Parathyroid adenoma (tissue), 2 donors: Measurements from ENCODE around the gene WDR18.

ENCODE experiments used
- H2AFZ ChIP-seq: fragments of 300-600 bp; sonication (generic); one replicate; pipeline ENCODE4 v1.7.0; 2017; ENCODE audit warnings: antibody characterized with exemption, mild to moderate bottlenecking
- H3K27ac ChIP-seq: fragments of 300-600 bp; sonication (generic); one replicate; pipeline ENCODE4 v1.7.0; 2017
- H3K27me3 ChIP-seq: fragments of 300-600 bp; sonication (generic); one replicate; pipeline ENCODE4 v1.7.0; 2017; ENCODE audit warnings: low read length; ENCODE audit not compliant: control insufficient read depth, insufficient read depth
- H3K36me3 ChIP-seq: fragments of 300-600 bp; sonication (generic); one replicate; pipeline ENCODE4 v1.7.0; 2017; ENCODE audit warnings: low read length; ENCODE audit not compliant: control insufficient read depth, insufficient read depth
- H3K4me1 ChIP-seq: fragments of 300-600 bp; sonication (generic); one replicate; pipeline ENCODE4 v1.7.0; 2017; ENCODE audit warnings: control low read depth
- H3K4me2 ChIP-seq: fragments of 300-600 bp; sonication (generic); one replicate; pipeline ENCODE4 v1.7.0; 2017; ENCODE audit warnings: low read length
- H3K4me3 ChIP-seq: fragments of 300-600 bp; sonication (generic); one replicate; pipeline ENCODE4 v1.7.0; 2017; ENCODE audit warnings: low read depth, low read length
- H3K79me2 ChIP-seq: fragments of 300-600 bp; sonication (generic); one replicate; pipeline ENCODE4 v1.7.0; 2017; ENCODE audit warnings: control low read depth
- H3K9ac ChIP-seq: fragments of 300-600 bp; sonication (generic); one replicate; pipeline ENCODE4 v1.7.0; 2017; ENCODE audit warnings: mild to moderate bottlenecking
- H3K9me3 ChIP-seq: fragments of 300-600 bp; sonication (generic); one replicate; pipeline ENCODE4 v1.7.0; 2017; ENCODE audit warnings: low read length; ENCODE audit not compliant: control insufficient read depth
- CTCF ChIP-seq: fragments of 300-600 bp; sonication (generic); IDR thresholded peaks from one replicate; pipeline ENCODE4 v1.7.0; 2017; ENCODE audit warnings: antibody characterized with exemption, mild to moderate bottlenecking
- donor health status: primary hyperparathyroidism.

The WDR18 gene

GRCh38 chr19:1039646-1040475 is 55.7 kb downstream of the WDR18 start, which contains the start of gene ABCA7:
ABCA7 (plus strand) TSS chr19:1040107; CDS start chr19:1041362, 1,255 bp downstream.
- H3K36me3 ChIP-seq, result no peaks in the 10 kb centered on the region
- H3K79me2 ChIP-seq, result no peaks in the 10 kb centered on the region
- no peak within 1 kb of the TSS for H3K9ac ChIP-seq
- no peaks in the 10 kb centered on the region for H3K9me3 ChIP-seq
- H3K4me1 ChIP-seq, result peaks cover 5% of the 10 kb centered on the region
- H3K4me2 ChIP-seq, result peak within 1 kb of the TSS; percentile 77
- peak within 1 kb of the TSS; percentile 3 for H3K27ac ChIP-seq
- H2AFZ ChIP-seq, result peak within 1 kb of the TSS; percentile 71
- H3K27me3 ChIP-seq, result no peaks in the 10 kb centered on the region
- no peak for TF ChIP-seq CTCF
- H3K4me3 ChIP-seq, result peak within 1 kb of the TSS; percentile 63

DNA sequence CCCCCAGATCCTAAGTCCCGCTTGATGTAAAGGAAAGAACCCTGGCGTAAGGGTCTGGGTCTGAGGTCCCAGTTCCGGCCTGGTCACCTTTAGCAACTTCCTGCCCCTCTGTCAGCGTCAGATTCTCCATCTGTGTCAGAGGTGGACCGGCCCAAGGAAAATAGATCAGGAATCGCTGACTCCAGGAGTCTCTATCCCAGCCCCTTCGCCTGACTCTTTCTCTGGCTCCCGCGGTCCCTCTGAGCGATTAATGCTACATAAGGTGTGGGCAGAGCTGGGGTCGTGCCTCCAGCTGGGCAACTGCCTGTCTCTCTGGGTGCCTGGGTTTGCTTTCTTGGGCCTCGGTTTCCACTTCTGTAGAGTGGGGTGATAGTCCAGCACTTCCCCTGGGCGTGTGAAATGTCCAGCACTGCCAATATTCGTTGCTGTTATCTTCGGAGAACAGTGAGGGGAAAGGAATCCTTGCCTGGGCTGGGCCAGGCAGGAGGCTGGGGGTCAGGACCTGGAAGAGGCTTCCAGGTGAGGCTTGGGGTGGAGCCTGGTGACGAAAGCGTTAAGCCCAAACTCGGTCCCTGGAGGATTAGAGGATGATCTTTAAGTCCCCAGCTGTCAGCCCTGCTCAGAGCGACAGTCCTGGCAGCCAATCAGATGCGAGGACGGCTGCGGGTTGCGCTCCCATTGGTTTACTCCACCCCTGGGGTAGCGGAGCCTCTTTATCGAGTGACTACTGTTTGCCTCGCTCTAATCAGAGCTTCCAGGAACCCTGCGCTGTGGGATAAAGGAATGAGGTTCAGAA is 56.5 kb downstream of the WDR18 start:
- peak overlapping the region; percentile 3 for H3K27ac ChIP-seq
- no peak for TF ChIP-seq CTCF

DNA sequence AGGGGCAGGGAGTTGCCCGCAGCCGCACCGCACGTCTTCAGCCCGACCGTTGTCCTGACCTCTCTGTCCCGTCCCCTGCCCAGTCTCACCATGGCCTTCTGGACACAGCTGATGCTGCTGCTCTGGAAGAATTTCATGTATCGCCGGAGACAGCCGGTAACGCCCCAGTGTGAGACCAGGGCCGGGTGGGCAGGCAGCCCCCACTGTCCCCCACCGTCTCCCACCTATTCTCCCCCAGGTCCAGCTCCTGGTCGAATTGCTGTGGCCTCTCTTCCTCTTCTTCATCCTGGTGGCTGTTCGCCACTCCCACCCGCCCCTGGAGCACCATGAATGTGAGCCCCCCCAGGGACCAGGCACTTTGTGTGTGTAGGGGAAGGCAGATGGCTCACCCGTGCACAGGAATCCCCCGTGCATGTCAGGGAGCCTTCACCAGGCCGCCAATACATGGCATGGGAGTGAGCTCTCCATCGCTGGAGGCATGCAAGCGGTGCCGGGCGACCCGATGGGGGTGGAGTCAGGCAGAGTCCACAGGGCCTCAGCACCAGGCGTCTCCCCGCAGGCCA is 57.2 kb downstream of the WDR18 start:
- Histone ChIP-seq H3K36me3 (no peaks in the 10 kb centered on the region), H3K27ac (no peak overlapping the region), H3K27me3 (no peaks in the 10 kb centered on the region), H2AFZ (peak overlapping the region; percentile 47), H3K4me1 (peaks cover 5% of the 10 kb centered on the region), H3K4me3 (peak overlapping the region; percentile 63), H3K9ac (no peak overlapping the region), H3K9me3 (no peaks in the 10 kb centered on the region), H3K79me2 (no peaks in the 10 kb centered on the region), H3K4me2 (peak overlapping the region; percentile 77)
- no peak for TF ChIP-seq CTCF

More for the DNA sequence above, 56.5 kb downstream of the WDR18 start:
- H3K4me3 ChIP-seq, result peak overlapping the region; percentile 63
- H3K9ac ChIP-seq, result no peak overlapping the region
- H3K9me3 ChIP-seq, result no peaks in the 10 kb centered on the region
- peak overlapping the region; percentile 77 for H3K4me2 ChIP-seq
- no peaks in the 10 kb centered on the region for H3K36me3 ChIP-seq
- peak overlapping the region; percentile 71 for H2AFZ ChIP-seq
- no peaks in the 10 kb centered on the region for H3K27me3 ChIP-seq
- no peaks in the 10 kb centered on the region for H3K79me2 ChIP-seq
- peaks cover 5% of the 10 kb centered on the region for H3K4me1 ChIP-seq

- Histone ChIP-seq H3K4me2 (no peak overlapping the region), H3K4me1 (peaks cover 5% of the 10 kb centered on the region), H3K79me2 (no peaks in the 10 kb centered on the region), H3K4me3 (no peak overlapping the region), H3K27ac (no peak overlapping the region), H3K9me3 (no peaks in the 10 kb centered on the region), H2AFZ (no peak overlapping the region), H3K27me3 (no peaks in the 10 kb centered on the region), H3K9ac (no peak overlapping the region), H3K36me3 (no peaks in the 10 kb centered on the region)
- no peak for TF ChIP-seq CTCF
Measured at GRCh38 chr19:1041835-1042685, 57.9 kb downstream of the WDR18 start.
